GM18870 (cell line): ENCODE data around the gene S100PBP.
"Not testable (repeated sequence)": the region's sequence is repeated elsewhere in the genome, so short reads cannot be mapped to it uniquely, and the experiment has no call there.

Experiments used
- ATAC-seq: cut with Tn5 transposase; IDR thresholded peaks from one replicate; pipeline ENCODE4 v1.9.1; 2021; ENCODE audit warnings: moderate library complexity; ENCODE audit not compliant: unreplicated experiment

Gene S100PBP

DNA sequence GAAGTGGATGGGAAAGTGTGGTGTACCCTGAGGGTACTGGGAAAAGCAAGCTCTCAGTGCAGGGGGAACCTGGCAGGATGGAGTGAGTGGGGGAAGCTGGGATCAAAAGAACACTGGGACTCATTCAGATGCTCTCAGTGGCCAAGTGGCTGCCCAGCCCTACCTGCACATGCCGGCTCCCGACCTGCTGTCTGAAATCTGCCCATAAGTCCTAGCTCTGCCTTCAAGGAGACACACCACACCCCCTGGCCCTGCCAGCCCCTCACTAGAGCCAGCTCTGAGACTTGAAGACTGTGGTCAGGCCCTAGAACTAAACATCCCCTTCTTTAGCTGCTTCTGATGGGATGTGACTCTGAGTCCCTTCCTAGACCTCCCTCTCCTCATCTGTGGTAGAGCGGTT lies 81.5 kb downstream of the S100PBP start:
- no peak for ATAC-seq

- no peak for ATAC-seq
Measured at GRCh38 chr1:32899586-32900296, 82.3 kb downstream of the S100PBP start.

GRCh38 chr1:32900371-32900955 lies 83.0 kb downstream of the S100PBP start:
- ATAC-seq, result no peak

GRCh38 chr1:32900956-32901822 lies 83.7 kb downstream of the S100PBP start, which contains the start of gene TMEM54:
Gene TMEM54 (minus strand): TSS chr1:32901389. CDS start chr1:32901238, 151 bp downstream.
- ATAC-seq, result no peak

DNA sequence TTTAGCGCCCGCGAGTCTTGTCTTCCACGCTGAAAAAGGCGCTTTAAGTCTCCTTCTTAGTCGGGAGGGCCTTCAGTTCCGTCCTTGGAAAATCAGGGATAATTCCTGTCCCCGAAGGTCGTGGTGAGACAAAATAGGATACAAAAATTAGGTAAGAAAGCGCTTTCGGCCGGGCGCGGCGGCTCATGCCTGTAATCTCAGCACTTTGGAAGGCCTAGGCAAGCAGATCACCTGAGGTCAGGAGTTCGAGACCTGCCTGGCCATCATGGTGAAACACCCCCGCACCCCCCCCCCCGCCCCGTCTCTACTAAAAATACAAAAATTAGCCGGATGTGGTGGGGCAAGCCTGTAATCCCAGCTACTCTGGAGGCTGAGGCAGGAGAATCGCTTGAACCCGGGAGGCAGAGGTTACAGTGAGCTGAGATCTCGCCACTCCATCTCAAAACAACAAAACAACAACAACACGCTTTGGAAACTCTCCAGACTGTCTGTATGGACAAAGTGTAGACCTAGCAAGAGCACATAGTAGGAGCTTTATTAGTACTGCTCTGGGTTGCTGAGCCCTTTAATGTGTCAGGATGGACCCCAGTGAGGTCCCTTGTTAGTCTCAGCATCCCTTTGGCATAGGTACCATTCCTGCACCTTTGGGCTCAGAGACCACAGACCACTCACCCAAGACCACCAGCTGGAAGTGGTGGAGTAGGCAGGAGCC lies 84.5 kb downstream of the S100PBP start:
- no peak for ATAC-seq

GRCh38 chr1:32902535-32902920 lies 85.1 kb downstream of the S100PBP start:
- ATAC-seq, result no peak

- no peak for ATAC-seq
Measured at GRCh38 chr1:32903991-32904785, 86.7 kb downstream of the S100PBP start.

- ATAC-seq, result no peak
Measured at GRCh38 chr1:32904797-32905196, 87.3 kb downstream of the S100PBP start.

- not testable (repeated sequence) for ATAC-seq
Measured at GRCh38 chr1:32905588-32905987, 88.1 kb downstream of the S100PBP start.

GRCh38 chr1:32906654-32907053 lies 89.2 kb downstream of the S100PBP start:
- ATAC-seq, result no peak

DNA sequence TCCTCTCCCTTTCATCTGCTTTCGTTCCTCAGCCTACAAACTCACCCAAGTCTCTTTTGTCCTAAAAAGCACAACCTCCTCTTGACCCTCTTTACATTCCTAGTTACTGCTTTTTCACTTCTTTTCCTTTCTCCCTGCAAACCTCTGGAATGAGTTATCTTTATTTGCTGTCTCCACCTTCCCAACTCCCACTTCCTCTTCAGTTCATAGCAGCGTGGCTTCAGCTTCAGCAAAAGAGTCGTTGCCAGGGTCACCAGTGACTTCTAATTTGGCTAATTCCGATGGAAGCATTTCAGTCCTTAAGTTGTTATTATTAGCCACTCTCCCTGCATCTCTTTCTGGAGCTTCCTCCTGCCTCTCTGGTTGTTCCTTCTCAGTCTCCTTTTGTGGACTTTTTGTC lies 90.0 kb downstream of the S100PBP start:
- ATAC-seq, result no peak
